ENCODE measurements around the gene NPAT. TPM values are rescaled to one million over a fixed set of nuclear protein-coding genes. Genes with fewer than 3 reads are reported as not detected.

The NPAT gene
- total and polyA plus RNA-seq, 9 of the 15 experiments (the other 6 are each of a cell fraction or from before 2014, with no cell fraction given): 8.8 to 30.0 (median 22.1) TPM

GRCh38 chr11:108135845-108136544 is 86.4 kb downstream of the NPAT start:
- POLR2A ChIA-PET: no interaction called here

More at GRCh38 chr11:108135845-108136544, 86.4 kb downstream of the NPAT start:
- CTCF ChIA-PET (ENCODE audit: low intra/inter-chr PET ratio): interaction anchor here (0.8 kb wide), 1 partner anchor 519 kb away, joined by 4 read pairs; no protein-coding TSS in a partner anchor
- Histone ChIP-seq H3K9me3 (replicated peaks; ENCODE audit: control insufficient read depth, insufficient read depth, low read depth, low read length) (no peaks in the 10 kb centered on the region), H3K4me2 (ENCODE audit: insufficient read depth, low read length) (no peak overlapping the region), H2AFZ (ENCODE audit: low read depth, low read length) (no peak overlapping the region), H3K79me2 (ENCODE audit: control insufficient read depth, insufficient read depth, low read length) (peaks cover 4% of the 10 kb centered on the region; the same call in 1 of the 3 replicates), H3K9ac (ENCODE audit: insufficient read depth in 1 of 2, low read depth in 2 of 2, low read length in 2 of 2) (no peak overlapping the region), H3K36me3 (ENCODE audit: control insufficient read depth, insufficient read depth, low read length) (peaks cover 70% of the 10 kb centered on the region), H3K4me1 (replicated peaks in 1 of 2; ENCODE audit: control insufficient read depth in 2 of 2, insufficient read depth in 2 of 2, low read length in 2 of 2) (no peaks in the 10 kb centered on the region), H3K4me3 (no peak overlapping the region), H3K27ac (ENCODE audit: extremely low read depth, low read depth, low read length) (no peak overlapping the region), H3K27me3 (ENCODE audit: control insufficient read depth in 2 of 2, insufficient read depth in 2 of 2, low read length in 2 of 2) (no peaks in the 10 kb centered on the region), H3K9me1 (ENCODE audit: control insufficient read depth, insufficient read depth, low read length) (no peaks in the 10 kb centered on the region), H4K20me1 (replicated peaks; ENCODE audit: control insufficient read depth, insufficient read depth, low read length) (peaks cover 3% of the 10 kb centered on the region; the same call in 1 of the 2 replicates)
- 63% methylated on average over 2 of the region's 2 CpGs for WGBS (ENCODE audit: insufficient coverage, low coverage, missing lambda C conversion rate)
- BruUV-seq (replicated peaks): no TSS peak
- FAIRE-seq (peak; percentile 44), ATAC-seq (peak; percentile 49), DNase-seq (ENCODE audit: extremely low read depth in 1 of 4, low spot score in 3 of 4) (peak in 1 of 4 experiments; percentile 27)
- in situ Hi-C loops (cut with MboI): no loop called here
- intact Hi-C loops (cut with micrococcal nuclease): no loop called here
- TF ChIP-seq CTCF (IDR thresholded peaks at IDR 0.05 in 2 of 3, conservative IDR thresholded peaks at IDR 0.05 in 1 of 3; ENCODE audit: insufficient read depth in 2 of 3, low read depth in 1 of 3, low read length in 3 of 3): peak; percentile 21 to 48 (median 36); a peak in 4 of 6 replicates
- peak in 1 of 2 experiments; percentile 43; a peak in 2 of 4 replicates for TF ChIP-seq RAD21 (CRISPR knock-in tag; conservative IDR thresholded peaks at IDR 0.05 in 1 of 2, IDR thresholded peaks at IDR 0.05 in 1 of 2)
- TF ChIP-seq MAFG (tag; conservative IDR thresholded peaks at IDR 0.05): peak; percentile 96
- peak; percentile 98 for TF ChIP-seq ZNF316 (IDR thresholded peaks at IDR 0.05)
- peak; percentile 97 for TF ChIP-seq C11orf30 (IDR thresholded peaks at IDR 0.05; ENCODE audit: low read depth)
- TF ChIP-seq TRIM25 (IDR thresholded peaks at IDR 0.05; ENCODE audit: borderline replicate concordance): no peak
- TF ChIP-seq MAFK (IDR thresholded peaks at IDR 0.05; ENCODE audit: low read length): peak; percentile 98
- no peak for TF ChIP-seq MITF (IDR thresholded peaks at IDR 0.05)
- 0 out of 2 replicates have a peak, but pooled peaks have one; percentile 11 for TF ChIP-seq FOSL1 (tag; conservative IDR thresholded peaks at IDR 0.05)
- 0 out of 2 replicates have a peak, but pooled peaks have one; percentile 12 for TF ChIP-seq POLR2A (conservative IDR thresholded peaks at IDR 0.05)
- TF ChIP-seq NFE2 (IDR thresholded peaks at IDR 0.05; ENCODE audit: low read depth): peak; percentile 61
- peak; percentile 97 for TF ChIP-seq MAFF (IDR thresholded peaks at IDR 0.05; ENCODE audit: low read length)
- peak; percentile 77 for TF ChIP-seq BACH1 (tag; IDR thresholded peaks at IDR 0.05)
- TF ChIP-seq ZNF561 (CRISPR knock-in tag; conservative IDR thresholded peaks at IDR 0.05): no peak
- no peak for TF ChIP-seq FOXK2 (conservative IDR thresholded peaks at IDR 0.05 in 1 of 2, IDR thresholded peaks at IDR 0.05 in 1 of 2; ENCODE audit: low read depth in 2 of 2)

Measured in K562 (cell line).